GM12878 (cell line): ENCODE results near the gene TAPBPL. TPM values are rescaled to one million over a fixed set of nuclear protein-coding genes. Genes with fewer than 3 reads are reported as not detected.

Experiments
- EED ChIP-seq: sonication (generic); IDR thresholded peaks from 2 replicates; pipeline ENCODE4 v1.6.1; 2016; ENCODE audit warnings: antibody characterized with exemption, low read depth
- EGR1 ChIP-seq, 2 experiments: IDR thresholded peaks; 1 replicate in 1 of 2; 2 replicates in 1 of 2; pipeline ENCODE4 v1.6.1; 2011 to 2012; ENCODE audit warnings: low read depth in 2 of 2, low read length in 2 of 2, borderline replicate concordance in 1 of 2, mild to moderate bottlenecking in 1 of 2, moderate library complexity in 1 of 2
- HDGF ChIP-seq: fragments of 450-650 bp; IDR thresholded peaks from 2 replicates; pipeline ENCODE4 v1.6.1; 2016; ENCODE audit warnings: antibody characterized with exemption
- IRF4 ChIP-seq: IDR thresholded peaks from 2 replicates; pipeline ENCODE4 v1.6.1; 2011; ENCODE audit warnings: low read depth, low read length
- MYB ChIP-seq: fragments of 150-350 bp; IDR thresholded peaks from 2 replicates; pipeline ENCODE4 v1.6.1; 2014; ENCODE audit warnings: mild to moderate bottlenecking, low read depth, low read length, borderline replicate concordance
- MYC ChIP-seq: IDR thresholded peaks from 2 replicates; pipeline ENCODE4 v1.6.1; 2011; ENCODE audit warnings: mild to moderate bottlenecking, low read length, moderate library complexity, inconsistent platforms; ENCODE audit not compliant: insufficient read depth, insufficient replicate concordance, insufficient read length, severe bottlenecking
- NFXL1 ChIP-seq: fragments of 450-650 bp; IDR thresholded peaks from 2 replicates; pipeline ENCODE4 v1.6.1; 2017; ENCODE audit warnings: antibody characterized with exemption, mild to moderate bottlenecking, borderline replicate concordance
- NR2C1 ChIP-seq: fragments of 450-650 bp; IDR thresholded peaks from 2 replicates; pipeline ENCODE4 v1.6.1; 2017; ENCODE audit warnings: antibody characterized with exemption, mild to moderate bottlenecking, moderate library complexity
- POLR2AphosphoS5 ChIP-seq: IDR thresholded peaks from 2 replicates; pipeline ENCODE4 v1.6.1; 2011; ENCODE audit warnings: mild to moderate bottlenecking, low read length, inconsistent platforms
- RFX5 ChIP-seq: IDR thresholded peaks from 2 replicates; pipeline ENCODE4 v1.6.1; 2011; ENCODE audit warnings: low read depth, low read length, improper control_type of control experiment
- RUNX3 ChIP-seq: IDR thresholded peaks from 2 replicates; pipeline ENCODE4 v1.6.1; 2012; ENCODE audit warnings: low read length, inconsistent platforms
- SREBF2 ChIP-seq: IDR thresholded peaks from 2 replicates; pipeline ENCODE4 v1.6.1; 2012; ENCODE audit warnings: mild to moderate bottlenecking, low read length
- SRF ChIP-seq, 2 experiments: IDR thresholded peaks; 2 replicates each; pipeline ENCODE4 v1.6.1; 2011; ENCODE audit warnings: low read depth in 2 of 2, low read length in 2 of 2, mild to moderate bottlenecking in 1 of 2, moderate library complexity in 1 of 2
- TAF1 ChIP-seq: IDR thresholded peaks from 2 replicates; pipeline ENCODE4 v1.6.1; 2011; ENCODE audit warnings: mild to moderate bottlenecking, low read depth, low read length, borderline replicate concordance
- polyA plus RNA-seq, 11 experiments: library from polyadenylated mRNA; depleted of rRNA in 4 of 11; unstranded in 6 of 11; stranded (reverse) in 5 of 11; fragments of >200 nt; fragmentation: Nextera tagmentation in 4 of 11; fragmentation: Illumina TruSeq in 1 of 11; extraction: Ambion mirVana in 4 of 11; extraction: Trizol in 1 of 11; gene quantifications; 1 replicate in 1 of 11; 2 replicates in 10 of 11; pipeline versions ENCODE4 v1.2.1 to v1.2.3, GENCODE V29; 2011 to 2016; ENCODE audit warnings: inconsistent platforms in 2 of 11, missing spikeins in 2 of 11, low read depth in 1 of 11
- total RNA-seq, 4 experiments: library from RNA; depleted of rRNA in 3 of 4; stranded (reverse); fragments of >200 nt in 3 of 4; fragmentation: Illumina TruSeq in 1 of 4; extraction: Trizol in 1 of 4; gene quantifications; 2 replicates each; pipeline versions ENCODE4 v1.2.1 to v1.2.3, GENCODE V29; 2013 to 2021
- TF ChIP-seq, protein P1 (sequence below): fragments of 450-650 bp; IDR thresholded peaks from 2 replicates; pipeline ENCODE4 v1.6.1; 2016; ENCODE audit warnings: mild to moderate bottlenecking
- TF ChIP-seq, protein P2 (sequence below): fragments of 450-650 bp; formaldehyde crosslinking; IDR thresholded peaks from 2 replicates; pipeline ENCODE4 v1.4.0; 2022; ENCODE audit warnings: mild to moderate bottlenecking, moderate library complexity
- TF ChIP-seq, protein P3 (sequence below): fragments of 150-350 bp; IDR thresholded peaks from 2 replicates; pipeline ENCODE4 v1.6.1; 2016; ENCODE audit warnings: low read depth, low read length
- TF ChIP-seq, protein P4 (sequence below): IDR thresholded peaks from 2 replicates; pipeline ENCODE4 v1.6.1; 2012; ENCODE audit warnings: mild to moderate bottlenecking, low read depth, low read length

TAPBPL gene
- total and polyA plus RNA-seq, 10 of the 15 experiments (the other 5 are each of a cell fraction or from before 2014, with no cell fraction given), result 12.4 to 45.0 (median 29.9) TPM

DNA sequence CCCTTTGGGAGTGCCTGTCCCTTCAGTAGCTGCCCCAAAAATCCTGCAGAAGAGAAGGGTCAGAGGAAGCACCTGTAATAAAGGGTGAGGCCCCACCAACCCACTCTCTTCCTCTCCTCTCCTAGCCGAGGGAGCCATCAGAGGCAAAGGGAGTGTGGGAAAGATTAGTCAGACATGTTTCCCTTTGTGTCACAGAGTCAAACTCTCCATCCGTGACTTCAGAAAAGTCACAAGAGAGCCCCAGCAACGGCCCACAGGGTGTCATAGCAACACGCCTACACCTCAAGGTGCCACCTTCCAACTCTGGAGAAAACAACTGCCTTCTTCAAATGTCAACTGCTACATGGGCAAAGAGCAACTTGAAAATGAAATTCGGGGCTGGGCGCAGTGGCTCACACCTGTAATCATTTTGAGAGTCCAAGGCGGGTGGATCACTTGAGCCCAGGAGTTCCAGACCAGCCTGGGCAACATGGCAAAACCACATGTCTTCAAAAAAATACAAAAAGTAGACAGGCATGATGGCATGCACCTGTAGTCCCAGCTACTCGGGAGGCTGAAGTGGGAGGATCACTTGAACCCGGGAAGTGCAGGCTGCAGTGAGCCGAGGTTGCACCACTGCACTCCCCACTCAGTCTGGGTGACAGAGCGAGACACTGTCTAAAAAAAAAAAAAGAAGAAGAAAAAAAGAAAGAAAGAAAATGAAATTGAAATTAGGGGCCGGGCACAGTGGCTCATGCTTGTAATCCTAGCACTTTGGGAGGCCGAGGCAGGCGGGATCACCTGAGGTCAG is 24.8 kb upstream of the TAPBPL start (continued):
- TF ChIP-seq, protein P1, sequence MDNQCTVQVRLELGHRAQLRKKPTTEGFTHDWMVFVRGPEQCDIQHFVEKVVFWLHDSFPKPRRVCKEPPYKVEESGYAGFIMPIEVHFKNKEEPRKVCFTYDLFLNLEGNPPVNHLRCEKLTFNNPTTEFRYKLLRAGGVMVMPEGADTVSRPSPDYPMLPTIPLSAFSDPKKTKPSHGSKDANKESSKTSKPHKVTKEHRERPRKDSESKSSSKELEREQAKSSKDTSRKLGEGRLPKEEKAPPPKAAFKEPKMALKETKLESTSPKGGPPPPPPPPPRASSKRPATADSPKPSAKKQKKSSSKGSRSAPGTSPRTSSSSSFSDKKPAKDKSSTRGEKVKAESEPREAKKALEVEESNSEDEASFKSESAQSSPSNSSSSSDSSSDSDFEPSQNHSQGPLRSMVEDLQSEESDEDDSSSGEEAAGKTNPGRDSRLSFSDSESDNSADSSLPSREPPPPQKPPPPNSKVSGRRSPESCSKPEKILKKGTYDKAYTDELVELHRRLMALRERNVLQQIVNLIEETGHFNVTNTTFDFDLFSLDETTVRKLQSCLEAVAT, result peak; percentile 85
- TF ChIP-seq NFXL1, result no peak
- TF ChIP-seq SRF (IDR thresholded peaks at IDR 0.05; ENCODE audit: low read depth in 2 of 2, low read length in 2 of 2), result no peak
- TF ChIP-seq HDGF, result no peak; the same call in 1 of the 2 replicates
- peak; percentile 70 for TF ChIP-seq RUNX3
- TF ChIP-seq, protein P2, sequence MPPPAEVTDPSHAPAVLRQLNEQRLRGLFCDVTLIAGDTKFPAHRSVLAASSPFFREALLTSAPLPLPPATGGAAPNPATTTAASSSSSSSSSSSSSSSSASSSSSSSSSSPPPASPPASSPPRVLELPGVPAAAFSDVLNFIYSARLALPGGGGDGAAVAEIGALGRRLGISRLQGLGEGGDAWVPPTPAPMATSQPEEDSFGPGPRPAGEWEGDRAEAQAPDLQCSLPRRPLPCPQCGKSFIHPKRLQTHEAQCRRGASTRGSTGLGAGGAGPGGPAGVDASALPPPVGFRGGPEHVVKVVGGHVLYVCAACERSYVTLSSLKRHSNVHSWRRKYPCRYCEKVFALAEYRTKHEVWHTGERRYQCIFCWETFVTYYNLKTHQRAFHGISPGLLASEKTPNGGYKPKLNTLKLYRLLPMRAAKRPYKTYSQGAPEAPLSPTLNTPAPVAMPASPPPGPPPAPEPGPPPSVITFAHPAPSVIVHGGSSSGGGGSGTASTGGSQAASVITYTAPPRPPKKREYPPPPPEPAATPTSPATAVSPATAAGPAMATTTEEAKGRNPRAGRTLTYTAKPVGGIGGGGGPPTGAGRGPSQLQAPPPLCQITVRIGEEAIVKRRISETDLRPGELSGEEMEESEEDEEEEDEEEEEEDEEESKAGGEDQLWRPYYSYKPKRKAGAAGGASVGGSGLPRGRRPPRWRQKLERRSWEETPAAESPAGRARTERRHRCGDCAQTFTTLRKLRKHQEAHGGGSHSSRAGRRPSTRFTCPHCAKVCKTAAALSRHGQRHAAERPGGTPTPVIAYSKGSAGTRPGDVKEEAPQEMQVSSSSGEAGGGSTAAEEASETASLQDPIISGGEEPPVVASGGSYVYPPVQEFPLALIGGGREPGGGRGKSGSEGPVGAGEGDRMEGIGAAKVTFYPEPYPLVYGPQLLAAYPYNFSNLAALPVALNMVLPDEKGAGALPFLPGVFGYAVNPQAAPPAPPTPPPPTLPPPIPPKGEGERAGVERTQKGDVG (CRISPR knock-in tag), result no peak
- 0 out of 2 replicates have a peak, but pooled peaks have one; percentile 45 for TF ChIP-seq TAF1
- peak; percentile 42; the same call in 1 of the 2 replicates for TF ChIP-seq IRF4
- TF ChIP-seq RFX5, result no peak
- no peak for TF ChIP-seq NR2C1
- TF ChIP-seq POLR2AphosphoS5, result no peak; the same call in 1 of the 2 replicates
- TF ChIP-seq, protein P3, sequence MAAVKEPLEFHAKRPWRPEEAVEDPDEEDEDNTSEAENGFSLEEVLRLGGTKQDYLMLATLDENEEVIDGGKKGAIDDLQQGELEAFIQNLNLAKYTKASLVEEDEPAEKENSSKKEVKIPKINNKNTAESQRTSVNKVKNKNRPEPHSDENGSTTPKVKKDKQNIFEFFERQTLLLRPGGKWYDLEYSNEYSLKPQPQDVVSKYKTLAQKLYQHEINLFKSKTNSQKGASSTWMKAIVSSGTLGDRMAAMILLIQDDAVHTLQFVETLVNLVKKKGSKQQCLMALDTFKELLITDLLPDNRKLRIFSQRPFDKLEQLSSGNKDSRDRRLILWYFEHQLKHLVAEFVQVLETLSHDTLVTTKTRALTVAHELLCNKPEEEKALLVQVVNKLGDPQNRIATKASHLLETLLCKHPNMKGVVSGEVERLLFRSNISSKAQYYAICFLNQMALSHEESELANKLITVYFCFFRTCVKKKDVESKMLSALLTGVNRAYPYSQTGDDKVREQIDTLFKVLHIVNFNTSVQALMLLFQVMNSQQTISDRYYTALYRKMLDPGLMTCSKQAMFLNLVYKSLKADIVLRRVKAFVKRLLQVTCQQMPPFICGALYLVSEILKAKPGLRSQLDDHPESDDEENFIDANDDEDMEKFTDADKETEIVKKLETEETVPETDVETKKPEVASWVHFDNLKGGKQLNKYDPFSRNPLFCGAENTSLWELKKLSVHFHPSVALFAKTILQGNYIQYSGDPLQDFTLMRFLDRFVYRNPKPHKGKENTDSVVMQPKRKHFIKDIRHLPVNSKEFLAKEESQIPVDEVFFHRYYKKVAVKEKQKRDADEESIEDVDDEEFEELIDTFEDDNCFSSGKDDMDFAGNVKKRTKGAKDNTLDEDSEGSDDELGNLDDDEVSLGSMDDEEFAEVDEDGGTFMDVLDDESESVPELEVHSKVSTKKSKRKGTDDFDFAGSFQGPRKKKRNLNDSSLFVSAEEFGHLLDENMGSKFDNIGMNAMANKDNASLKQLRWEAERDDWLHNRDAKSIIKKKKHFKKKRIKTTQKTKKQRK, result no peak
- TF ChIP-seq, protein P4, sequence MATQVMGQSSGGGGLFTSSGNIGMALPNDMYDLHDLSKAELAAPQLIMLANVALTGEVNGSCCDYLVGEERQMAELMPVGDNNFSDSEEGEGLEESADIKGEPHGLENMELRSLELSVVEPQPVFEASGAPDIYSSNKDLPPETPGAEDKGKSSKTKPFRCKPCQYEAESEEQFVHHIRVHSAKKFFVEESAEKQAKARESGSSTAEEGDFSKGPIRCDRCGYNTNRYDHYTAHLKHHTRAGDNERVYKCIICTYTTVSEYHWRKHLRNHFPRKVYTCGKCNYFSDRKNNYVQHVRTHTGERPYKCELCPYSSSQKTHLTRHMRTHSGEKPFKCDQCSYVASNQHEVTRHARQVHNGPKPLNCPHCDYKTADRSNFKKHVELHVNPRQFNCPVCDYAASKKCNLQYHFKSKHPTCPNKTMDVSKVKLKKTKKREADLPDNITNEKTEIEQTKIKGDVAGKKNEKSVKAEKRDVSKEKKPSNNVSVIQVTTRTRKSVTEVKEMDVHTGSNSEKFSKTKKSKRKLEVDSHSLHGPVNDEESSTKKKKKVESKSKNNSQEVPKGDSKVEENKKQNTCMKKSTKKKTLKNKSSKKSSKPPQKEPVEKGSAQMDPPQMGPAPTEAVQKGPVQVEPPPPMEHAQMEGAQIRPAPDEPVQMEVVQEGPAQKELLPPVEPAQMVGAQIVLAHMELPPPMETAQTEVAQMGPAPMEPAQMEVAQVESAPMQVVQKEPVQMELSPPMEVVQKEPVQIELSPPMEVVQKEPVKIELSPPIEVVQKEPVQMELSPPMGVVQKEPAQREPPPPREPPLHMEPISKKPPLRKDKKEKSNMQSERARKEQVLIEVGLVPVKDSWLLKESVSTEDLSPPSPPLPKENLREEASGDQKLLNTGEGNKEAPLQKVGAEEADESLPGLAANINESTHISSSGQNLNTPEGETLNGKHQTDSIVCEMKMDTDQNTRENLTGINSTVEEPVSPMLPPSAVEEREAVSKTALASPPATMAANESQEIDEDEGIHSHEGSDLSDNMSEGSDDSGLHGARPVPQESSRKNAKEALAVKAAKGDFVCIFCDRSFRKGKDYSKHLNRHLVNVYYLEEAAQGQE, result no peak
- no peak for TF ChIP-seq MYC
- no peak for TF ChIP-seq SREBF2
- TF ChIP-seq MYB, result peak; percentile 79; the same call in 1 of the 2 replicates
- TF ChIP-seq EED, result peak; percentile 93
- peak in 1 of 2 experiments; percentile 97; a peak in 2 of 3 replicates for TF ChIP-seq EGR1 (IDR thresholded peaks at IDR 0.05; ENCODE audit: borderline replicate concordance in 1 of 2, low read depth in 2 of 2, low read length in 2 of 2)
